Stimulated activated CD8-positive, alpha-beta memory T cell treated with anti-CD3 and anti-CD28 coated beads, Interleukin-7, amount 100 ng/mL, for 48 hours (primary cell): ENCODE measurements around the gene LY86.
A peak's percentile ranks its signal among the peaks of the same experiment; 100 is the strongest.
"Not testable (repeated sequence)": the region's sequence is repeated elsewhere in the genome, so short reads cannot be mapped to it uniquely, and the experiment has no call there.

Experiments used
- DNase-seq, 2 donors: peaks; one replicate each; pipeline ENCODE4 v3.0.0-alpha.2; 2020; ENCODE audit warnings: low read depth in 1 of 2; ENCODE audit errors: extremely low read depth in 1 of 2

The LY86 gene

DNA sequence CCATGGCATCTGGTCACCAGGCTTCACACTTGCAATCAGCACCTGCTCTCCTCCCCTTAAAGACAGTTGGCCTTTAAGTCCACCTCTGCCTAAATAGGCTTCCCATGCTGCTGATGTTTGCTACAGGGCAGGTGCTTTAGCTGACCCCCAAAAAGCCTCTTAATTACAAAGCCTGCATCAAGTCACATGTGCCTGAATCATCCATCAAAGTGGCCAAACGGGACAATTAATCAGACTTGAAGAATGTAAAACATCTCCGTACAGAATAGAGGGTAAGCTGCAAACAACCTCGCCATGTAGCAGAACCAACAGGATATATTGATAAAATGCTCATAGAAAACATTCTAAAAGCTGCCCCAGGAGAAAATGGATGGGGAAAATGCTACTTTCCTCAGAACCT, 7.4 kb downstream of the LY86 start:
- DNase-seq: no peak

DNA sequence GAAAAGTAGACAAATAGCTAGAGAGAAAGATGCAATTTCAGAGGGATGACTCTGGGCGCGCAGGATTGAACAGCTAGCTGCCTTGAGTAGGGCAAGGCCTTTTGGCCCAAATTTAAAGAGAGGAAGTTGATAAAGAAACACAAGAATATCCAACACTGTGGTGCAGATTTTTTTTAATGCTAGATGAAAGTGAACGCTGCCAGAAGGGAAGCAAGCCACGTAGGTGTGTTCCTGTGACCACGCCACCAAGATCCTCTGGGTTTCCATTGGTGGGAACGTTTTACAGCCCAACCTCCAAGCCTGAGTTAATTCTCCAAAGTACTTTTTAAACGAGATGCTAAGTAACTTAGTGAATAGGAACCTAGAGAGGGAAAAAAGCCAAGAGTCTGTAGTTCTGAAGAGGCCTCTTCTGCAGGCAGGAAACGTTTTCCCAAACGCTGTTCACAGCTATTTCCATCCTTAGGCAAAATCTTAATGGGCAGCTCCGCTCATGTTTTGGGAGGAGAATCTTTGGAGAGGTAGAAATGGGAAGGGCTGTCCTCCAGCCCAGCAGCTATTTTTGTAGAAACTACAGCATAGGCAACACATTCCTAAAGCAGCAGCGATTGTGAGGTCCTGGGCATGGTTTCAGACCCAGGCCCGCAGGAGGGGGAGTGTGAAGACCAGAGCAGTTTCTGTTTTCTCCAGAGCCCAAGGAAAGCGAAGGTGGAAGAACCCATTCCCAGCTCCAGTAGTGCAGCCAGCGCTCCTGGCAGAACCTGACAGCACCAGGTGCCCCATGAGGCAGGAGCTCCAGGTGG, 8.2 kb downstream of the LY86 start:
- DNase-seq: no peak

DNA sequence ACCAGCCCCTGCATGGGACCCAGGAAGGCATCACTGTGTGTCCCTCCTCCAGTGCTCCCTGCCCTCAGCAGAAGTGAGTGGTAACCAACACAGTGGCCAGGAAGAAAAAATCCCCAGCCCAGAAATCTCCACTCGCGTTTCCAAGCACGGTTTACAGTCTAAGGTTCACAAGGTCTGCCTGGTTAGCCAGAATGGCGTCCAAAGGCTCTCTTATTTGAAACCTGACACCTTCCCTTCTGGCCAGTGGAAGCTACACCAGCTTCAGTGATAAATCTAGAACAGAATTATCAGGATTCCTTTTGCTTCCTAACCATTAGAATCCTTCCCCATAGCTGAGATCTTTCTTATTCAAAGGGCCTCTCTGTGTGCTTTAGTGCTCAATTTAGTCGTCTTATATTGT, 9.2 kb downstream of the LY86 start:
- no peak for DNase-seq

DNA sequence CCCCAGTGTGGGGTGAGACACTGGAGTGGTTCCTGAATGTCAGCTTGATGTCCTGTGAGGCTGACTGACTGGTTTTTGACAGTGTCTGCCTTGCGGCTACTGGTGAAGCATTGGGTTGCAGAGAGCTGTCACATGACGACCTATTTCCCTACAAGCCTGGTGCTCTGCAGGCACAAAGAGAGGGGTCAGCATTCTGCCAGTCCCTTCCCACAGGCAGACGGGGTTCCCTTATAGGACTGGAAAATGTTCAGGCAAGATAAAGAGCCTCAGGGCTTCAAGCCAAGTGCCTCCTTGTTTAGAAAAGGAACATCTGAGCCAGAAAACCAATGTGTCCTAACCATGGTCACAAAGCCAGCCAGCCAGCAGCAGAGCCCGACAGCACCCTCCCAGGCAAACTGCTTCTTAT, 11.0 kb downstream of the LY86 start:
- no peak for DNase-seq

DNA sequence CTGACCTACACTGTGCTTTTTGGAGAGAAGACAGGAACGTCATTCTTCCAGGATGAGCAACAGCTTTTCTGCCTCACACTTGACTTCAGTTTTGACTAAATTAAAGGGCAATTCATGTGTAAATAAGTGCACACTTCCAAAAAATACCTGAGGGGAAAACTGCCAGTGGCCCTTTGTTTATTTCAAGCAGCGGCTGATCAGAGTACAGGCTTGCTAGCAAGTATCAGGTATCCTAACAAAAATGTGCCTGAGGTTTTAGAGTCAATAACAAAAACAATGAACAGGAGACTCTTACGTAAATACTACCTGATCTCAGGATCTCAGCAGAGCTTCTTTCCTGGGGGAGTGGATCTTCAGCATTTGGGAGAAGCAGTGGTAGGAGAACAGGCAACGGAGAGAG, 12.4 kb downstream of the LY86 start:
- DNase-seq: no peak

DNA sequence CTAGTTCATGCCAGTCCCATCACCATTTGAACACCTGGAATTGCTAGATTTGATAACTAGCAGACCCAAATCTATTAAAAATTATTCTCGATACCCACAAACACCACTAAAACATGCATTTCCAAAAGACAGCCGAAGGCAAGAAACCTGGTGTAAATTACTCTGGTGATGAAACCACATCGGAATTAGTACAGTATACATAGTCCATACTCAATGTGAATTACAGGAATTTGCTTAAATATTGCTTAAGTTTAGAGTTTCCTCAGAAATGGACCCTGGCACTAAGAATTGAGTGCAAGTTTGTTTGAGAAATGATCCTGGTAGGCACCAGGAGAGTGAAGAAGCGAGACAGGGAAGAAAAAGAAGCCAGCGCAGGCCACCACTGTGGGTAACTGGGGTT, 13.7 kb downstream of the LY86 start:
- no peak for DNase-seq

DNA sequence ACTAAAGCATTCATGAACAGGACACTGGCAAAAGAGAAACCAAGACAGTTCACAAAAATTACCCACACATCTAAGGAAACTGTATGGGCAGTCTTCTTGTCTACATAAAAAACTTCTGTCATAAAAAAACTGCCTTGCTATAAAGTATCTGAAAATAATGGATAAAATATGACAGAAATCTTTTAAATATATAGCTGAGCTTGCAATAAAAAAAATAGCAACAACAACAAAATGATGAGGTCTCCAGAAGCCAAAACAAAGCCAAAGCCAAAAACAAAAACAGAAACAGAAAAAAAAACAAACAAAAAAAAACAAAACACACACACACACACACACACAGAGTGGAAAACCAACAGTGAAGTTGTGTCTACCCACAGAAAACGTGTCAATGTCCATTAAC, 14.8 kb downstream of the LY86 start:
- DNase-seq: no peak

DNA sequence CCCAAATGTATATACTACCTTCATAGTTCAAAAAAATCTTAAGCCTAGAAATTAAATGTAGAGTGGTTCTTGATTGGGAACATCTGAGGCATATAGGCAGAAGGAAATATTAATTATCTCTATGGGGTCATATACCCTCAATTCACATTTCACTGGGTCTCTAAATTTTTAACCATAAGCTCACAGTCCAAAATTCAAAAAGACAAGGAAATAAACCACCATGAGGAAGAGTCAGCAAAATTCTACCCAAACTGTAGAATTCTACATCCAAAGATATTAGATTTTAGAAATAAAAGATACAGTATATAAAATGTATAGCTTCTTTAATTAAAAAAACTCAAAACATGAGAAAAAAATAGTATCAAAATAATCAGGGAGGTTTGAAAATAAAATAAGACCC, 15.5 kb downstream of the LY86 start:
- DNase-seq: no peak

DNA sequence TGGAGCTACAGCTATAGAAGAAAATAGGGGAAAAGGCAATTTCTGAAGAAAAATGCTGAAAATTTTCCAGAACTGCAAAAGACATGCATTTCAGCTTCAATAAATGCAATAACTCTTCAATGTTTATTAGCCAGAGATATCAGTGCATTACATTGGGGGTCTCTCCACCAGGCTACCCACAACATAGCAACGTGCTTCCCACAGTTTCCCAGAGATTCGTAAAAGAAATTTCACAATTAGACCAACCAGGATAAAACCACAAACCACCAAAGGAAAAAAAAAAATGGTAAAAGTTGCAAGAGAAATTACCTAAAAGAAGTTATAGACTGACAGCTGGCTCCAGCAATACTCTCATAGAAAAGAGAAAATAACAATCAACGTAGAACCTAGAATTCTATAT, 16.0 kb downstream of the LY86 start:
- no peak for DNase-seq

DNA sequence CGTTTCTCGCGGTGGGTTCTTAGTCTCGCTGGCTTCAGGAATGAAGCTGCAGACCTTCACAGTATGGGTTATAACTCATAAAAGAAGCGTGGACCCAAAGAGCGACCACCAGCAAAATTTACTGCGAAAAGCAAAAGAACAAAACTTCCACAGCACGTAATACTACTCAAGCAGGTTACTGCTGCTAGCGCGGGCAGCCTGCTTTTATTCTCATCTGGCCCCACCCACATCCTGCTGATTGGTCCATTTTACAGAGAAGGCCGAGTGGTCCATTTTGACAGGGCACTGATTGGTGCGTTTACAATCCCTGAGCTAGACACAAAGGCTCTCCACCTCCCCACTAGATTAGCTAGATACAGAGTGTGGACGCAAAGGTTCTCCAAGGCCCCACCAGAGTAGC, 17.4 kb downstream of the LY86 start:
- DNase-seq: no peak

DNA sequence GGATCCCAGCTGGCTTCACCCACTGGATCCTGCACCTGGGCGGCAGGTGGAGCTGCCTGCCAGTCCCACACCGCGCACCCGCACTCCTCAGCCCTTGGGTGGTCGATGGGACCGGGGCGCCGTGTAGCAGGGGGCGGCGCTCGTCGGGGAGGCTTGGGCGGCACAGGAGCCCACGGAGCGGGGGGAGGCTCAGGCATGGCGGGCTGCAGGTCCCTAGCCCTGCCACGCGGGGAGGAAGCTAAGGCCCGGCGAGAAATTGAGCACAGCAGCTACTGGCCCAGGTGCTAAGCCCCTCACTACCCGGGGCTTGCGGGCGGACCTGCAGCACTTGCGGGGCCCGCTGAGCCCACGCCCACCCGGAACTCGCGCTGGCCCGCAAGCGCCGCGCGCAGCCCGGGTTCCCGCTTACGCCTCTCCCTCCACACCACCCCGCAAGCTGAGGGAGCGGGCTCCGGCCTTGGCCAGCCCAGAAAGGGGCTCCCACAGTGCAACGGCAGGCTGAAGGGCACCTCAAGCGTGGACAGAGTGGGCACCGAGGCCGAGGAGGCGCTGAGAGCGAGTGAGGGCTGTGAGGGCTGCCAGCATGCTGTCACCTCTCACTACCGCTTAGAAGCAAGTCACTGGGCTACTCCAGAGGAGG, 18.0 kb downstream of the LY86 start:
- DNase-seq: not testable (repeated sequence)

DNA sequence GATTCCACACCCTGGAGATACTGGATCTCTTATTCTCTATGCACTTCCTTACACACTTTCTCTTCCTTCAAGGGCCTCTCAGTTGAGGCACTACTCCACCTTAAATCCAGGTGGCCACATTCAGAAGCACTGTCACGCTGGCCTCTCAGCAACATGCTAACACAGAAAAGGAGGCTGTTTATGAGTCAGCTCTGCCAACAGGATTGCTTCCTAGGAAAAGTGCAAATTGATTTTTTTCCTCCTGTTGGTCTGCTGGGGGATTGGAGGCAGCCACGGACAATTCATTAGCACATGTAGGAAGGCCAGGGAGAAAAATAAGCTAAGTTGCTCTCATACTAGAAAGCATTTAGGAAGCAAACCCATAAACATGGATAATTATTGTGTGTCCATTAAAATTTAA, 20.9 kb downstream of the LY86 start:
- DNase-seq: no peak

DNA sequence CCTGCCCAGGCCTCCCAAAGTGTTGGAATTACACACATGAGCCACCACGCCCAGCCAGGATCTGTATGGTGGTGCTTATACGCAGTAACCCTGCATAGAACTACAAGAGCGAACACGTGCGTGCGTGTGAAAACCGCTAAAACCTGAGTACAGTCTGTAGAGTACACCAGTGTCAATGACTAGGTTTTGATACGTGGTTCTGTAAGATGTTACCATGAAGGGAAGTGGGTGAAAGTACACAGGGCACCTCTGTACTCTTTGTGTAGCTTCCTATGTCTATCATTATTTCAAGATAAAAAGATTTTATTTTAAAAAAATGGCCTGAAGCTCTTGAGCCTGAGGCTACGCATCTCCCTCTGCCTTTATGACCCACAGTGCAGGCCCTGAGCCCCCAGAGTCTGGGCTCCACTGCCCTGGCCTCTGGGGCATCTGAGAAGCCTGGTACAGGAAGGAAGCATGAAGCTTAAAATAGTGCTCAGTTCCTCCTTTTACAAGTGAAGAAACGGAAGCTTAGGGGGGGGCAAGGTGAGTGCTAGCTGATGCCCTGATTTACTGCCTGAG, 21.6 kb downstream of the LY86 start:
- peak in 1 of 2 donors; percentile 18 for DNase-seq

DNA sequence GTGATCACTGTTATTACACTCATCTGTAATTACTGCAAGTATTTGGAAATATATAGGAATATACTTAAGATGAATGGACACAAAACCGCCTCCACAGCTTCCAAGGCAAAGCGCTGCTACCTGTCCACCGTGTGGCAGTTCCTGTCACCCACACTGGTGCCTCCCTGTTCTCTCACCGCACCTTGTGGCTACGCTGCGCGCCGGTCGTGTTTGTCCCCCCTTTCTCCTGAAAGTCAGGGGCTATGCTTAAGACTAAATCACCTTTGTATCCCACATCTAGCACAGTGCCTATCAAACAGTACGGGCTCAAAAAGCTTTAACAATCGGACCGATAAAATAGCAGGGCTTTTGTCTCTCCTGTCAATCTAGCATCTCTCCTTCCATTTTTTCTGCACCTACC, 23.0 kb downstream of the LY86 start:
- DNase-seq: no peak

DNA sequence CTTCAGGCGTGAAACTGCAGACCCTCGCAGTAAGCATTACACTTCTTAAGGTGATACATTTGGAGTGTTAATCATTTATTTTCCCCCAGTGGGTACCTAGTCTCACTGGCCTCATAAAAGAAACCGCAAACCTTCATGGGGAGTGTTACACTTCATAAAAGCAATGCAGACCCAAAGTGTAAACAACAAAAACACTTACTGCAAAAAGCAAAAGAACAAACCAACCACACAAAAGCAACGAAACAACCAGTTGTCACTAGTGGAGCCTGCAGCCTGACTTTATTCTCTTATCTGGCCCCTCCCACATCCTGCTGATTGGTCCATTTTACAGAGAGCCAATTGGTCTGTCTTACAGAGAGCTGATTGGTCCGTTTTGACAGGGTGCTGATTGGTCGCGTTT, 23.8 kb downstream of the LY86 start:
- no peak for DNase-seq

DNA sequence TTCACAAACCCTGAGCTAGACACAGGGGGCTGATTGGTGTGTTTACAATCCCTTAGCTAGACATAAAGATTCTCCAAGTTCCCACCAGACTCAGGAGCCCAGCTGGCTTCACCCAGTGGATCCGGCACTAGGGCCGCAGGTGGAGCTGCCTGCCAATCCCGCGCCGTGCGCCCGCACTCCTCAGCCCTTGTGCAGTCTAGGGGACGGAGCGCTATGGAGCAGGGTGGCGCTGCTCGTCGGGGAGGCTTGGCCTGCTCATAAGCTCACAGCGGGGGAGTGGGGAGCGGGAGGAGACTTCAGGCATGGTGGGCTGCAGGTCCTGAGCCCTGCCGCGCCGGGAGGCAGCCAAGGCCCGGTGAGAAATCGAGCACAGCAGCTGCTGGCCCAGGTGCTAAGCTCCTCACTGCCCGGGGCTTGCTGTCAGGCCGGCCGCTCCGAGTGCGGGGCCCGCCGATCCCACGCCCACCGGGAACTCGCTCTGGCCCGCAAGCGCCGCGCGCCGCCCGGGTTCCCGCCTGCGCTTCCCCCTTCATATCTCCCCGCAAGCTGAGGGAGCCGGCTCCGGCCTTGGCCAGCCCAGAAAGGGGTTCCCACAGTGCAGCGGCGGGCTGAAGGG, 24.7 kb downstream of the LY86 start:
- not testable (repeated sequence) for DNase-seq

DNA sequence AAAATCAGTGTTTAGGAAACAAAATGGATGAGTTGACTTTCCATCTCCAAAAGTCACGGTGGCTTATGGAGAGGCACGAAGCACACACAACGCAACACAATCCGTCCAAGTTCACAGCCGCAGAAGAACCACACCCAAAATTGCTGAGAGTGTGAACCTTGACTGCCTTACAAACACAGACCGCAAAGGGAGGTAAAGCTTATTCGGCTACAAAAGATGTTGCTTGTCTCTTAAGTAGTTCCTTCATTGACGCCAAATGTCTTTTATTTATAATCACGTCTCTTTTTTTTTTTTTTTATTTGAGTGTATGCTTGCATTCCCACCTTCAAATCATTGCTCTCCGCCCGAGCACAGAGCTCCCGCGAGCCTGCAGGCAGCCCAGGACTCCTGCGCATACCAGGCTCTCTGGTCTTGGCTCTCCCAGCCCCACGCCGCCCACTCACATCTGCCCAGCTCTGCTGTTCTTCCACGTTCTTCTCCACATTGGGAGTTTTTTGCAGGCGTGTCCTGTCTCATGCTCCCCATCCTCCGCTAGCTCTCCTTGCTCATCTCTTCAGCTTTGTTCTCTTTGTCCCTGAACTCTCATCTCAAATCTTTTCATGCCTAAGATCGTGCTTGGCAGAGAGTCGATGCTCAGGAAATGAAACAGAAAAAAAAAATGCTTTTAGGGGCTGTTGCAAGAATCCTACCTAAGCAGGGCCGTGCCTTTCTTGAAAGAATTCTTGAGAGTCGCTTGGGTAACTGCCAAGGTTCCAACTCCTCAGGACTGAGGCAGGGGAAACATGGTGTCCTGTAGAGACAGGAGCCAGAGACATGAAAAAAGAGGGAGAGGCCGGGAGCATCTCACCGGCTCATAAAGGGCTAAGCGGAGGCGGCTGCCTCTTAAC, 25.8 kb downstream of the LY86 start:
- DNase-seq: no peak

DNA sequence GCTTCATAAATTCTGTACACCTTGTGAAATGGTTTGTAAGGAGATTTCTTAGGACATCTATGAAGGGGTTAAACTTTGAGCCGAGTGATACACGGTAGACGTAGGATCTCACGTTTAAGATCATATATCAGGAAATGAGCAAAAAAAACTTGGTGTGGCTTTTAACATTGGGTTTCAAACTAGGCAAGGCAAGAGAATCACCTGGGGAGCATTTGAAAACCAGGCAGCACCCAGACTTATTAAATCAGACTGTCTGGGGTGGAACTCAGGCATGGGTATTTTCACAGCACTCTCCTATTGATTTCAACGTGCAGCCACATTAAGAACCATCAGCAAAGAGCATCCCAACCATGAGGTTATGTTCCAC, 26.4 kb downstream of the LY86 start:
- no peak for DNase-seq

DNA sequence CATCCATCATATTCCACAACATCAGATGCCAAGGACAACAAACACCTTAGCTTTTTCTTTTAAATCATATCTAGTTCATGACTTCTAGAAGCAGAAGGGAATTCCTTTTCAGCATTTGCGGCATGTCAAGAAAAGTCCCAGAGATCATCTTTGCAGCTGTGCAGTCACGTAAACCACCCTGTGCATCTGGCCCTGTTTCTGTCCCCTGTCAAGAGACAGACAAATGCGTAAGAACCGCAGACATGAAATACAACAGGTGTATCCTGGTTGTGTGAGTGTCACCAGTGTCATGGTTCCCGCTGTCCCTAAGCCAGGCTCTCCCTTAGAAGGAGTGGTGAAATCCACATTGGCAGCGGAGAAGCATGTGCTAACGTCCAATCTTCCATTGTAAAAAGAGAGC, 28.1 kb downstream of the LY86 start:
- no peak for DNase-seq

DNA sequence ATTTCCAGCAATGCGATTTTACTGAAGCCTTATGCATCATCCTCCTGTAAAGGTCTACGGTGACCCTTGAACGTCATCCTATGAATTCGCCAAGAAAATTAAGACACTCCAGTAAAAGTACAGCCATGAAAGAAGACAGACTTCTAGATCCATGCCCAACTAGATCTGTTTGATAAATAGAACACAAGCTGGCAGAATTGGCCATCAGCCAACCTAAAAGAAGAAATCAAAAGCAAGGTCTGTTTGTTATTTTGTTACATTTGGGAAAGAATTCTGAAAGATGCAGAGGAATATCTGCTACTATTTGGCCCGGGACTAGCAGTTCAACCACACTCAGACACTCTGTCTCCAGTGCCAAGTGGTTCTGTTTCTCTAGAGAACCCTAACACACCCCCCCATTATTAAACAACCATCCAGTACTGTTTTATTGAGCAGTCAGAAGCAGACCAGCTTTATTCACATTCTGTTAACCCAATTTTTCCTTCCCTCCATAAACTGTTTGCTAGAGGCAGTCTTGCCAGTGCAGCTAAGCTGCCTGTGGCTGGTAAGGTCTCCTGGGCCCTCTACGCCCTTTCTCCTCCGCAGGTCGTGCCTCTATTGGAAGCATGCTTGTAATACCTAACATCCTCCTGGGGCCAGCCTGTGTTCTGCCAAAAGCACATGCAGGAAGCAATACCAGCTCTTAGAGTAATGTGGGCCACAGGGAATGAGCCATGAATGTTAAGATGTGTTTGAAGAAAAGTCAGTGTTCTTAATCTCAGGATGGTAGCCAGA, 30.7 kb downstream of the LY86 start:
- no peak for DNase-seq
